MG63 (cell line): ENCODE data around the gene GP1BB. TPM values are rescaled to one million over a fixed set of nuclear protein-coding genes. Genes with fewer than 3 reads are reported as not detected.

Source experiments
- DNase-seq: peaks from one replicate; pipeline ENCODE4 v3.0.0-alpha.2; 2020
- H3K27me3 ChIP-seq: fragments of 250-450 bp; sonication (Bioruptor Pico); 2 replicates; pipeline ENCODE4 v1.5.1; 2020; ENCODE audit warnings: mild to moderate bottlenecking, moderate library complexity
- H3K36me3 ChIP-seq: fragments of 250-450 bp; sonication (Bioruptor Pico); 2 replicates; pipeline ENCODE4 v1.5.1; 2020; ENCODE audit warnings: mild to moderate bottlenecking, moderate library complexity
- H3K4me3 ChIP-seq: fragments of 250-450 bp; sonication (Bioruptor Pico); 2 replicates; pipeline ENCODE4 v1.5.1; 2020; ENCODE audit warnings: mild to moderate bottlenecking, moderate library complexity
- H3K9me3 ChIP-seq: fragments of 250-450 bp; sonication (Bioruptor Pico); 2 replicates; pipeline ENCODE4 v1.5.1; 2020; ENCODE audit warnings: mild to moderate bottlenecking, moderate library complexity
- total RNA-seq: library from RNA; depleted of rRNA; stranded (reverse); fragments of >200 nt; shearing (Covaris generic); gene quantifications from 2 replicates; pipeline ENCODE4 v1.2.3, GENCODE V29; 2014; ENCODE audit warnings: low replicate concordance

Gene GP1BB
- total RNA-seq, 1 experiment from 2014 or later: 15.9 TPM

DNA sequence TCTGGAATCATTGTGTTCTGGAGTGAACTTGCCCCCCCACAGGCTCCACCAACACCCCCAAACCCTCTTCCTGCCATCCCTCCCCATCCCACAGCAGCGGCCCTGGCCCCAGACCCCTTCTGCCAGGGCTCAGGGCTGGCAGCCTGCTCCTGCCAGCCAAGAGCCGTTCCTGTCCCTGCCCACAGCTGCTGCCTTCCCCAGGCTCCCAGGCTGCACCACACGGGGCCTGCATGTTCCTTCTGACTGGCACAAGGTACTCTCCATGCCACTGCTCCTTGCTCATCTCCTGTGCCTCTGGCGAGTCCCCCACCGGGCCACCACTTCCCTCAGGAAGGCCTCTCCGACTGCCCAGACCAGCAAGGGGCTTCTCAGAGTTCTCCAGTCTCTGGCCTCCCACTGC, 4.9 kb downstream of the GP1BB start:
- H3K4me3 ChIP-seq: no peak overlapping the region
- no peaks in the 10 kb centered on the region for H3K27me3 ChIP-seq
- DNase-seq: no peak
- H3K36me3 ChIP-seq: no peaks in the 10 kb centered on the region
- no peaks in the 10 kb centered on the region for H3K9me3 ChIP-seq

GRCh38 chr22:19728836-19729235, 5.5 kb downstream of the GP1BB start:
- Histone ChIP-seq H3K36me3 (no peaks in the 10 kb centered on the region), H3K9me3 (no peaks in the 10 kb centered on the region), H3K27me3 (no peaks in the 10 kb centered on the region), H3K4me3 (no peak overlapping the region)
- no peak for DNase-seq

DNA sequence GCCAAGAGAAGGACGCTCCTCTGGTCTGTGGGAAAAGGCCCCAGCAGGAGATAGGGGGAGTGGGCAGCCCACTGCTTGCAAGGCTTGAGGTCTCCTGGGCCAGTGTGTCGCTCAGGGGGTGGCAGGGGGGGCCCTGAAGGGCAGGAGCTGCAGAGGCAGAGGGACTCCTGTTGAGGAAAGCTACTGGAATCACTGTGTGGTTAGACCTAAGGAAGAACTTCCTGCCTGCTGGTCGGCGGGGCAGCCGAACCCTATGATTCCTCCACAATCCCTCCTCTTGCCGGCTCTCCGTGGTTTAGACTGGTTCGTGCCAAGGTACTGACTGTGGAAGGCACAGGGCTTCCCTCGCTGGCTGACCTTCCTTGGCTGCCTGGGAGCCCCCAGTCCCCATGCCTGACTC, 6.2 kb downstream of the GP1BB start:
- H3K4me3 ChIP-seq: no peak overlapping the region
- no peaks in the 10 kb centered on the region for H3K36me3 ChIP-seq
- no peaks in the 10 kb centered on the region for H3K9me3 ChIP-seq
- H3K27me3 ChIP-seq: no peaks in the 10 kb centered on the region
- no peak for DNase-seq

DNA sequence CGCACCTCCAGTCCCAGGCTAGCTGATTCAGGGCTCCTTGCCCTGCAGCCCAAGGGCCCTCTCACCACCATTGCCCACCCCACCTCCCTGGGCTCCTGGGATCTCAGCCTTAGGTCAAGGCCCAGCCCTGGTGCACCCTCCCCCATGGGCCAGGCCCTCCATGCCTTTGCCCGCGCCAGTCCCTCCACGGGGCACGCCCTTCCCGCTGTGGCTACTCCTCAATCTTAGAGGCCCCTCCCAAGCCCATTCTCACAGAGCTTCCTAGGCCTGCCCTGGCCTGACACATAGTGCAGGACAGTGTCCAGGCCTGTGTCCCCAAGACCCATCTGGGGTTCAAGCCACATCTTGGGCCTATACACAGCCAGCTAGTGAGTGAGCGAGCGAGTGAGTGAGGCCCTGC, 6.9 kb downstream of the GP1BB start:
- Histone ChIP-seq H3K4me3 (no peak overlapping the region), H3K9me3 (no peaks in the 10 kb centered on the region), H3K27me3 (no peaks in the 10 kb centered on the region), H3K36me3 (no peaks in the 10 kb centered on the region)
- DNase-seq: no peak

DNA sequence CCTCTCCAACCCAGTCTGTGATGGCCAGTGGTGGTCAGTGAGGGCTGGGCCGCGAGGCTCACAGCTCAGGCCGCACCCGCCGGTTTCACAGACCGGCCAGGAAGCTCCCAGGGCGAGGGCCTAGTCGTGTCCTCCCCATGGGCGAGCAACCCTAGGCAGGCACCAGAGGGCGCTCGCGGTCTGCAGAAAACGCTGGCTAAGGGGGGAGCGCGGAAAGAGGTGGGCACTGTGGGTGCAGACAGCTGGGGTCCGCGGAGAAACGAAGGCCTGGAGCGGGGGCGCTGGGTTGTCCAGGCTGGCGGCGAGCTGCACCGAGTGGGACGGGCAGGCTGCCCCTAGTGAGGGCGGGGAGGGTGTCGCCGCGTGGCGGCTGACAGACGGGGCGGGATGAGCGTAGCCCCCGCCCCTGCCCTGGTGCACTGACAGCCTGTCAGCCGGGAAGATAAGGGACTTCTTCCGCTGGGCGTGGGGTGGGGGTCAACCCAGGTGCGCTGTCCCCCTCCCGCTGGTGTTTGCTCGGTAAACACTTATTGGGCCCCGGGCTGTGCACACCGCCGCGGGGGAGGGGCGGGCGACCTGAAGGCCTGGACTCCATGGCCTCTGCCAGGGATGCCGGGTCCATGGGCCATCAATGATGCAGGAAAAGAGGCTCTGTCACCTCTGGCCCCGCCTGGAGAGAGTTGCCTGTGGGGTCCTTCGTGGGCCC, 7.5 kb downstream of the GP1BB start:
- DNase-seq: peak; percentile 78

GRCh38 chr22:19731361-19732135, 8.2 kb downstream of the GP1BB start:
- H3K9me3 ChIP-seq: no peaks in the 10 kb centered on the region
- H3K27me3 ChIP-seq: no peaks in the 10 kb centered on the region
- DNase-seq: no peak
- no peak overlapping the region for H3K4me3 ChIP-seq
- H3K36me3 ChIP-seq: no peaks in the 10 kb centered on the region

More for the DNA sequence above, 7.5 kb downstream of the GP1BB start:
- Histone ChIP-seq H3K36me3 (no peaks in the 10 kb centered on the region), H3K4me3 (peak overlapping the region; percentile 44), H3K9me3 (no peaks in the 10 kb centered on the region), H3K27me3 (no peaks in the 10 kb centered on the region)

DNA sequence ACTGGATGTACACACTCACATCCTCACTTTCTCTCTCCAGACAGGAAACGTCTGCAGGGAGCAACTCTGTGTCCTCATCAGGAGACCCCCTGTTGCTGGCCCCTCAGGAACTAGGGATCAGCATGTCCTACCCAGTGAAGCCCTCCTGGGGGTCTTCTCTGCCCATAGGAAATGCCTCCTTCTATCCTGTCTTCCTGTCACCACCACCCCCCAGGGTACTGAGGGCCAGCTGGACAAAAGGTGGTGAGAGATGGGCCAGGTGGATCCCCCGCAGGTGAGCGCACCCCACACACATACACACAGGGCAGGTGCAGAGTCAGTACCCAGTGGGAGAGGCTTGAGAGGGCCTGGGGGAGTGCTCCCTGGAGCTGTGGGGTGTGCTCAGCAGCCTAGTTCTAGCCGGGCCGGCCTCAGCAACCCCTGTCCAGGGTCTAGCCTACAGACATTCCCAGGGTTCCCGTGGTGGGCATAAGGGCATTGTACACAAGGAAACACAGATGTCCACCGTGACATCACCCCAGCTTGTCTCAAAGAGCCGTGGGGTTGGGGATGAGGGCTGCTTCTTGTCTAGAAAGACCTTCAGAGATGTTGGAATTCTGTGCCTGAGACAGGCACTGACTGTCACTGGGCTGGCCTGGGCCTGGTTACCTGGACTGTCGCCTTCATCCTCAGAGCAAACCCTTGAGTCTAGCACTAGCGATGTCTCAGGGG, 9.2 kb downstream of the GP1BB start:
- no peaks in the 10 kb centered on the region for H3K36me3 ChIP-seq
- H3K27me3 ChIP-seq: no peaks in the 10 kb centered on the region
- no peak overlapping the region for H3K4me3 ChIP-seq
- no peak for DNase-seq
- H3K9me3 ChIP-seq: no peaks in the 10 kb centered on the region

DNA sequence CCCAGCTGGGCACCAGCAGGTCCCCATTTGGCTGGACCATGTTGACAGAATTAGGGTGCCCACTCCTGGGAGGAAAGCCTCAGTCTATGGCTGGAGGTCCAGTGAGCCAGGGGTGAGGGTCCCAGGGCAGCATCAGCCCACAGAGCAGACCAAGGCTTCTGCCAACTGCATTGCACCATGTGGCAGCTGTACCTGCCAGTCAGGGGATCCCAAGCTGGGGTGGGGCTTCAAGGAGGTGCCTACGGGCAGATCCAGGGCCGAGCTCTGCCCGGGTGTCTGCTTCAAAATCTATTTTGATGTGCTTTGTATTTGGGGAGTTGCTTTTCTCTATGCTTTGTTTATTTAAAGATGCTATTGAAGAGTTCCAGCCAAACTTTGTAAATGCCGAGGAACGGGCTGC, 10.4 kb downstream of the GP1BB start:
- Histone ChIP-seq H3K4me3 (no peak overlapping the region), H3K36me3 (no peaks in the 10 kb centered on the region), H3K27me3 (no peaks in the 10 kb centered on the region), H3K9me3 (no peaks in the 10 kb centered on the region)
- no peak for DNase-seq

GRCh38 chr22:19734163-19734562, 10.8 kb downstream of the GP1BB start:
- Histone ChIP-seq H3K36me3 (no peaks in the 10 kb centered on the region), H3K4me3 (no peak overlapping the region), H3K9me3 (no peaks in the 10 kb centered on the region), H3K27me3 (no peaks in the 10 kb centered on the region)
- DNase-seq: no peak

DNA sequence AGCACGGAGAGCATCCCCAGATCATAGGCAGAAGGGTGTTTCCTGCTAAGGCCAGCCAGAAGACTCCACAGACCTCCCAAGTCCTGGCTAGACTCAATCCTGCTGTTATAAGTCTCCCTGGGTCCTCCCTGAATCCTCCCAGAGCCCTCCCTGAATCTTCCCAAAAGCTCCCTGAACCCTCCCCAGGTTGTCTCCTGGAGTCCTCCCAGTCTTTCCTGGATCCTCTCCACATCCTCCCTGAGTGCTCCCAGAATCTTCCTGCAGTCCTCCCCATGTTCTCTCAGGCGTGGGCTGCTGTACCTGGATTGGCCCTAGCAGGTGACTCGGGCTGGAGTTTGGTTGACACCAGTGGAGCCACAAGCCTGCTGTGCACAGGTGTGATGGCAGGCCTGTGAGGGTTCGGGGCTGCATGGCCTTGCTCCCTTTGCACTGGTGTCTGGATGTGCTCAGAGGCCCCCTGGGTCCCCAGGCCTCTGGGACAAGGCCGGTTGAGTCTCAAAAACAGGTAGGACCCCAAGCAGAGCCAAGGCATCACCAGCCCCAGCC, 11.6 kb downstream of the GP1BB start:
- Histone ChIP-seq H3K36me3 (no peaks in the 10 kb centered on the region), H3K27me3 (no peaks in the 10 kb centered on the region), H3K9me3 (no peaks in the 10 kb centered on the region), H3K4me3 (no peak overlapping the region)
- no peak for DNase-seq

- Histone ChIP-seq H3K9me3 (no peaks in the 10 kb centered on the region), H3K36me3 (no peaks in the 10 kb centered on the region), H3K27me3 (no peaks in the 10 kb centered on the region), H3K4me3 (no peak overlapping the region)
- no peak for DNase-seq
Measured at GRCh38 chr22:19735665-19736510, 12.5 kb downstream of the GP1BB start.

DNA sequence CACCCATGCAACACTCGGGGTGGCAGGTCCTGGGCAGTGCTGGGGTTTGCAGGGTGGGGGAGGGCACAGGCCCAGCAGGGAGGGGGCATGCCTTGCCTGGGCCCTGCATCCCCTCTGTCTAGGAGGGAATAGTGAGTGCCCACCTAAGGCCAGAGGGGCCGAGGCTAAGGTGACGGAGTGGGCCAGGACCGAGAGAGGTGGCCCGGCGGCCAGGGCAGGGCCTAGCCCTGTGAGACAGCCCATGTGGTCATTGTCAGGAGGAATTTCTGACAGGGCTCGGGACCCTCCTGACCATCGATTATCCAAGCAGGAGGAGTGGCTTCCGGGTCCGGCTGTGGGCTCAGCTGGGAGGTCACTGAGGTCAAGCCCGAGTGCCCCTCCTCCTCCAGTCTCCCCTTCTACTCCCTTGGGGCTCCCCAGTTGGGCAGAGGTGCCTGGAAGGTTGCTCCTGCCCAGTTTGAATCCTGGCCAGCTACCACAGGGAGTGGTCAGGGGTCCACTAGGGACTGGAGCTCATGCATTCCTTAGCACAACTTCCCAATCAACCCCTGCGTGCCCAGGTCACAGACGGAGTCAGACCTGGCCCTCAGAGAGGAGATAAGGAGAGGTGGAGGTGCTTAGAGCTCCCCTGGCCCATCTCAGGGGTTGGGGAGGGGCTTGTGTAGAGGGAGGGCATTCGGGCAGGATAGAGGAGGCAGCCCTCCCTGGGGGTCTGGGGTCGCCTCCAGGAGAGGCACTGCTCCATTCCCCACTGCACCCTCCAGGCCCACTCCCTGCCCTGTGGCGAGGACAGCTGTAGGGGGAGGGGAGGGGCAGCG, 14.7 kb downstream of the GP1BB start:
- no peaks in the 10 kb centered on the region for H3K9me3 ChIP-seq
- no peak overlapping the region for H3K4me3 ChIP-seq
- H3K27me3 ChIP-seq: no peaks in the 10 kb centered on the region
- no peak for DNase-seq
- H3K36me3 ChIP-seq: no peaks in the 10 kb centered on the region

- no peak overlapping the region for H3K4me3 ChIP-seq
- DNase-seq: no peak
Measured at GRCh38 chr22:19738664-19739447, 15.5 kb downstream of the GP1BB start.

DNA sequence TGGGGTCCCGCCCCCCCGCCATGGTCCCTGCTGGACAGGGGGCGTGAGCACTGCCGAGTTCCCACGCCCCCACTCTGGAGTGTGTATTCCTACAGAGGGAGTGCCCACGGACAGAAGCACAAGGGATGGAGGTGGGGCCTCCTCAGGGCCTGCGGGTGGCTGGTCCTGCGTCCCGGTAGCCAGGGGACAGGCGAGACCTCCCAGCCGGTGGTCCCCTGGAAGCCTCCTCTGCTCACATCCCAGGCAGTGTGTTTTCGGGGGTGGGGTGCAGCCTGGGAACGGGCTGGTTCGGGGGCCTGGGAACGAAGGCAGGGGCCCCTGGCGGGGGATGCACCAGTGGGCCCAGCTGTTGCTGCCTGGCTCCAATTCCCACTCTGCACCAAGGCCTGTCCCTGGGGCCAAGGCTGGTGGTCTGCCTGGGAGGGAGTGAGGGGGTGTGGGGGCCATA, 16.1 kb downstream of the GP1BB start:
- Histone ChIP-seq H3K27me3 (no peaks in the 10 kb centered on the region), H3K36me3 (no peaks in the 10 kb centered on the region), H3K9me3 (no peaks in the 10 kb centered on the region), H3K4me3 (no peak overlapping the region)
- no peak for DNase-seq

More at GRCh38 chr22:19738664-19739447, 15.5 kb downstream of the GP1BB start:
- no peaks in the 10 kb centered on the region for H3K9me3 ChIP-seq
- H3K27me3 ChIP-seq: no peaks in the 10 kb centered on the region
- no peaks in the 10 kb centered on the region for H3K36me3 ChIP-seq

DNA sequence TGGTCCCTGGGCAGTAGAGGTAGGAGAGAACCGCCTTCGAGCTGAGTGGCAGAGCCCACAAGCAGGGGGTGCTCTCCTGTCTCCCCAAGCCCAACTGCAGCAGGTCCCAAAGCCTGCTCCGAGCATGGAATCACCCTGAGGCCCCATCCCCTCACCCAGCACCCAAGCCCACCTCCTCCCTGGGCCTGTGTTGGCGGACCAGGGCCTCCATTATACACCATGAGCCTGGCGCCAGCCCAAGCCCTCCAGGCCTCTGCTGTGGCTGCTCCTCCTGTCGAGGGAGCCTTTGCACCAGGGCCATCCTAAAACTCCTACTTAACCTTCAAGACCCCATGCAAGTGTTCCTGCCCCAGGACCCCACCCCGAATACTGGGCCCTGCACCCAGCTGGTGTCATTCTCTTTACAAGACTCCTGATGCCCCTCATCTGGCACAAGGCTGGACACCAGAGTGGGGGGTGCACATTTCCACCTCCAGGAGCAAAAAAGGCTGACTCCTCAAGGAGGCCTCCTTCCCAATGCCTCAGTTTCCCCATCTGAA, 16.6 kb downstream of the GP1BB start:
- no peak for DNase-seq
- Histone ChIP-seq H3K36me3 (no peaks in the 10 kb centered on the region), H3K4me3 (no peak overlapping the region), H3K9me3 (no peaks in the 10 kb centered on the region), H3K27me3 (no peaks in the 10 kb centered on the region)
